CD8-positive, alpha-beta memory T cell (primary cell): ENCODE measurements around the gene PPP1R14C. TPM values are rescaled to one million over a fixed set of nuclear protein-coding genes. Genes with fewer than 3 reads are reported as not detected.

Experiments used
- CTCF ChIA-PET: fragments of 350-600 bp; sonication (Branson Sonifier 250); formaldehyde crosslinking; loops from one replicate; lab custom pipeline; 2021; ENCODE audit warnings: antibody characterized with exemption; lab: Charles Lee
- POLR2A ChIA-PET: fragments of 350-600 bp; sonication (Branson Sonifier 250); formaldehyde crosslinking; loops from one replicate; lab custom pipeline; 2021; ENCODE audit warnings: antibody characterized with exemption; lab: Charles Lee
- DNase-seq, 5 donors: peaks; one replicate each; pipeline versions ENCODE4 v3.0.0 to v3.0.0-alpha.2; 2020 to 2022; ENCODE audit warnings: mixed read lengths in 1 of 5
- H3K27ac ChIP-seq: one replicate; pipeline ENCODE4 v1.7.0; 2013; ENCODE audit warnings: low read depth, mild to moderate bottlenecking, low read length, moderate library complexity
- H3K27me3 ChIP-seq: 2 replicates; pipeline ENCODE4 v1.7.0; 2013; ENCODE audit warnings: low read length, mild to moderate bottlenecking; ENCODE audit not compliant: insufficient read depth, poor library complexity, severe bottlenecking
- H3K36me3 ChIP-seq: 2 replicates; pipeline ENCODE4 v1.7.0; 2013; ENCODE audit warnings: mild to moderate bottlenecking, low read length, moderate library complexity; ENCODE audit not compliant: insufficient read depth
- H3K4me1 ChIP-seq: 2 replicates; pipeline ENCODE4 v1.7.0; 2013; ENCODE audit warnings: mild to moderate bottlenecking, low read length, moderate library complexity; ENCODE audit not compliant: insufficient read depth
- H3K4me3 ChIP-seq: 2 replicates; pipeline ENCODE4 v1.7.0; 2013; ENCODE audit warnings: mild to moderate bottlenecking, low read length
- H3K9me3 ChIP-seq: 2 replicates; pipeline ENCODE4 v1.7.0; 2013; ENCODE audit warnings: mild to moderate bottlenecking, low read length
- H3K27ac Mint-ChIP-seq, 8 donors: one replicate each; pipeline ENCODE4 v1.8.0; 2020 to 2021; ENCODE audit warnings: mixed read lengths in 8 of 8, mild to moderate bottlenecking in 6 of 8, inconsistent platforms in 3 of 8, moderate library complexity in 3 of 8
- H3K27me3 Mint-ChIP-seq, 2 donors: one replicate each; pipeline ENCODE4 v1.8.0; 2020 to 2021; ENCODE audit warnings: mixed read lengths in 2 of 2, mild to moderate bottlenecking in 1 of 2, moderate library complexity in 1 of 2
- H3K36me3 Mint-ChIP-seq, 3 donors: one replicate each; pipeline ENCODE4 v1.8.0; 2020 to 2021; ENCODE audit warnings: mixed read lengths in 3 of 3, inconsistent platforms in 1 of 3, mild to moderate bottlenecking in 1 of 3
- H3K4me1 Mint-ChIP-seq, 3 donors: one replicate each; pipeline ENCODE4 v1.8.0; 2020 to 2021; ENCODE audit warnings: mixed read lengths in 3 of 3, inconsistent platforms in 1 of 3, mild to moderate bottlenecking in 1 of 3
- H3K4me3 Mint-ChIP-seq, 7 donors: one replicate each; pipeline ENCODE4 v1.8.0; 2020 to 2021; ENCODE audit warnings: mixed read lengths in 7 of 7, mild to moderate bottlenecking in 6 of 7, moderate library complexity in 4 of 7, inconsistent platforms in 2 of 7
- H3K9me3 Mint-ChIP-seq, 5 donors: one replicate each; pipeline ENCODE4 v1.8.0; 2020 to 2022; ENCODE audit warnings: mixed read lengths in 5 of 5, mild to moderate bottlenecking in 3 of 5, moderate library complexity in 2 of 5, inconsistent platforms in 1 of 5
- polyA plus RNA-seq: library from polyadenylated mRNA; unstranded; fragments of 300-500 nt; fragmentation: Illumina TruSeq; gene quantifications from one replicate; pipeline ENCODE4 v1.2.3, GENCODE V29; 2021
- total RNA-seq, 2 experiments: library from RNA; stranded (reverse); gene quantifications; one replicate each; pipeline ENCODE4 v1.2.3, GENCODE V29; 2021

Gene PPP1R14C
- total and polyA plus RNA-seq, 3 experiments from 2014 or later = 0.76 to 1.6 (median 1.4) TPM

- ChIA-PET CTCF (interaction anchor here (1.0 to 1.2 kb wide), 2 partner anchors 10 to 13 kb away, joined by 3 to 4 read pairs; no protein-coding TSS in a partner anchor), POLR2A (no interaction called here)
- Histone ChIP-seq H3K27me3 (no peaks in the 10 kb centered on the region), H3K4me1 (no peaks in the 10 kb centered on the region), H3K9me3 (no peaks in the 10 kb centered on the region), H3K4me3 (no peak overlapping the region), H3K27ac (no peak overlapping the region), H3K36me3 (no peaks in the 10 kb centered on the region)
- H3K4me3 Mint-ChIP-seq = no peak overlapping the region
- H3K9me3 Mint-ChIP-seq = peaks cover 0 to 10% (median 9%) of the 10 kb centered on the region in 5 donors
- no peak for DNase-seq
- H3K4me1 Mint-ChIP-seq = peaks cover 0 to 8% (median 4%) of the 10 kb centered on the region in 3 donors
- H3K27ac Mint-ChIP-seq = no peak overlapping the region
- peaks cover 0 to 9% of the 10 kb centered on the region in 2 donors for H3K27me3 Mint-ChIP-seq
- H3K36me3 Mint-ChIP-seq = peaks cover 0 to 12% (median 1%) of the 10 kb centered on the region in 3 donors
These were observed 155.2 kb downstream of the PPP1R14C start for GRCh38 chr6:150298030-150298380.

DNA sequence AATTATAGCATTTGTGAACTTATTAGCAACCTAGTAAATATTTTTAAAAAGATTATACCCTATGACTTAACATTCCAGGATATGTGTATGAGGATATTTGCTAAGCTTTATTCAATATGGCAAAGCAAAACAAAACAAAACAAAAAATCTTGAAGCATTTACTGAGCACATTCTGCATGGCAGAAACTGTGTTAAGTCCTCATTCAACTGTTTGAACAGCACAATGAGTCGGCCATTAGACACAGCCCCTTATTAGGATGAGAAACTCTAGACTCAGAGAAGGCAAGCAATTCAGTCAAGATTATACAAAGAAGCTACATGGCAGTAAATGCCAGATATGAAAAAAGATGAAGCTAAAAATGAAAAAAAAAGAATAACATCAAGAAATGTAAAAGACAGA lies 155.8 kb downstream of the PPP1R14C start:
- Mint-ChIP-seq H3K36me3 (peaks cover 0 to 12% (median 1%) of the 10 kb centered on the region in 3 donors), H3K4me1 (peaks cover 0 to 8% (median 4%) of the 10 kb centered on the region in 3 donors), H3K27me3 (peaks cover 0 to 9% of the 10 kb centered on the region in 2 donors), H3K9me3 (peaks cover 0 to 10% (median 9%) of the 10 kb centered on the region in 5 donors), H3K27ac (no peak overlapping the region), H3K4me3 (no peak overlapping the region)
- Histone ChIP-seq H3K4me1 (no peaks in the 10 kb centered on the region), H3K27ac (no peak overlapping the region), H3K4me3 (no peak overlapping the region), H3K36me3 (no peaks in the 10 kb centered on the region), H3K9me3 (no peaks in the 10 kb centered on the region), H3K27me3 (no peaks in the 10 kb centered on the region)
- POLR2A ChIA-PET = interaction anchor here (0.7 kb wide), 1 partner anchor 9 kb away, joined by 3 read pairs; no protein-coding TSS in a partner anchor
- CTCF ChIA-PET = interaction anchor here (1.2 to 1.7 kb wide), 2 partner anchors 10 to 12 kb away, joined by 4 read pairs; no protein-coding TSS in a partner anchor
- DNase-seq = no peak

Other genes with a start within 250 kb of the PPP1R14C start
- not detected for gene RAET1E, start 244.9 kb upstream of the PPP1R14C start, total RNA-seq
- gene RAET1E, start 244.9 kb upstream of the PPP1R14C start, polyA plus RNA-seq = not detected
- not detected for gene RAET1G, start 219.9 kb upstream of the PPP1R14C start, total RNA-seq
- not detected for gene RAET1G, start 219.9 kb upstream of the PPP1R14C start, polyA plus RNA-seq
- gene ULBP2, start 201.0 kb upstream of the PPP1R14C start, total RNA-seq = under 1 TPM; 0.48 to 0.51 TPM
- 0.68 TPM for gene ULBP2, start 201.0 kb upstream of the PPP1R14C start, polyA plus RNA-seq
- under 1 TPM; 0.60 to 0.74 TPM for gene ULBP1, start 179.1 kb upstream of the PPP1R14C start, total RNA-seq
- not detected for gene ULBP1, start 179.1 kb upstream of the PPP1R14C start, polyA plus RNA-seq
- gene RAET1L, start 117.5 kb upstream of the PPP1R14C start, total RNA-seq = not detected
- not detected for gene RAET1L, start 117.5 kb upstream of the PPP1R14C start, polyA plus RNA-seq
- gene ULBP3, start 73.9 kb upstream of the PPP1R14C start, total RNA-seq = 1 to 10 TPM; 1.2 to 1.6 TPM
- gene ULBP3, start 73.9 kb upstream of the PPP1R14C start, polyA plus RNA-seq = 2.2 TPM
- not detected for gene IYD, start 226.0 kb downstream of the PPP1R14C start, total RNA-seq
- gene IYD, start 226.0 kb downstream of the PPP1R14C start, polyA plus RNA-seq = not detected